ENCODE measurements around the gene CD247. TPM values are rescaled to one million over a fixed set of nuclear protein-coding genes. Genes with fewer than 3 reads are reported as not detected.

The CD247 gene
- total and polyA plus RNA-seq, 2 of the 13 experiments (the other 11 are each of a cell fraction or from before 2014, with no cell fraction given): 0.20 TPM; not detected in 1

DNA sequence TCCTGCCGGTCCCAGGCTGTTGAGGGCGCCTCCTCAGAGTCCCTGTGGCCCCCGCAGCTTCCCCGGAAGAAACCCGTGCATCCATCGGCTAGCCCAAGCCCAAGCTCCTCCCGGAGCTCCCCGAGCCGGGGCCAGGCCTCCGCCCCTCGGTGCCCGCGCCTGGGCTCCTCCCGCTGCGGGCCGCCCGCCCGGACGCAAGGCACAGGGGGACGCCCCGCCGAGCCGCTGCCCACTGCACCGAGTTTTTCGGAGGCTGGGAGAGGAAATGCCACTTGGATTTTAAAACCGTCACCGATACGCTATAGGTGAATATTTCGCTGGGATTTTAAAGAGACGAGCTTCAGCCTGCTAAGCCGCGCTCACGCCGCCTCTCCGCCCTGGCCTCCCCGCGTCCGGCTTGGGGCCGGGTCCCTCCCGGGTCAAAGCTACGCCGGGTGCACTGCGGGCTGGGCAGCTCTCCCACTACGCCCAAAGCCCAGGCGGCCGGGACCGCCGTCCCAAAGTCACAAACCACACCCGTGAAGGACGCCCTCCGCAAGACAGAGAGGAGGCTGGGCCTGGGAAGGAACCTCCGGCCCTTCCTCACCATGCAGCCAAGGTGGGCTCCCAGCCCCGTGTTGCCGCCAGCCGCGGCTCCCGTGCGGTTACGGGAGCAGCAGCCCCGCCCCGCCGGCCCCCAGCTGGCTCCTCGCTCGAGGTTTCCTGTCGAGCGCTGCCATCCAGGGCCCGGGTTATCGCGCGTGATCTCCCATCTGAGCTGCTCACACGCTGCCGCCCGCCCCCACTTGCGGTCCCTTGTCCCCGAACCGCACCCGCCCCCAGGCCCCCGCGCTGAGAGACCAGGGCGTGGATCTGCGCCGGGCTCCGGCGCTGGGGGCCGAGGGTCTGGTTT lies 63.2 kb downstream of the CD247 start (continued):
- TF ChIP-seq, protein P1, sequence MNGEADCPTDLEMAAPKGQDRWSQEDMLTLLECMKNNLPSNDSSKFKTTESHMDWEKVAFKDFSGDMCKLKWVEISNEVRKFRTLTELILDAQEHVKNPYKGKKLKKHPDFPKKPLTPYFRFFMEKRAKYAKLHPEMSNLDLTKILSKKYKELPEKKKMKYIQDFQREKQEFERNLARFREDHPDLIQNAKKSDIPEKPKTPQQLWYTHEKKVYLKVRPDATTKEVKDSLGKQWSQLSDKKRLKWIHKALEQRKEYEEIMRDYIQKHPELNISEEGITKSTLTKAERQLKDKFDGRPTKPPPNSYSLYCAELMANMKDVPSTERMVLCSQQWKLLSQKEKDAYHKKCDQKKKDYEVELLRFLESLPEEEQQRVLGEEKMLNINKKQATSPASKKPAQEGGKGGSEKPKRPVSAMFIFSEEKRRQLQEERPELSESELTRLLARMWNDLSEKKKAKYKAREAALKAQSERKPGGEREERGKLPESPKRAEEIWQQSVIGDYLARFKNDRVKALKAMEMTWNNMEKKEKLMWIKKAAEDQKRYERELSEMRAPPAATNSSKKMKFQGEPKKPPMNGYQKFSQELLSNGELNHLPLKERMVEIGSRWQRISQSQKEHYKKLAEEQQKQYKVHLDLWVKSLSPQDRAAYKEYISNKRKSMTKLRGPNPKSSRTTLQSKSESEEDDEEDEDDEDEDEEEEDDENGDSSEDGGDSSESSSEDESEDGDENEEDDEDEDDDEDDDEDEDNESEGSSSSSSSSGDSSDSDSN (CRISPR knock-in tag; IDR thresholded peaks at IDR 0.05): peak; percentile 76
- TF ChIP-seq ZFX (CRISPR knock-in tag; IDR thresholded peaks at IDR 0.05; ENCODE audit: low read depth) (peak; percentile 46), HNRNPLL (IDR thresholded peaks at IDR 0.05; ENCODE audit: low read depth, low read length, poor library complexity, severe bottlenecking) (peak; percentile 76), ZNF460 (CRISPR knock-in tag; IDR thresholded peaks at IDR 0.05; ENCODE audit: borderline replicate concordance) (no peak), SAFB2 (CRISPR knock-in tag; IDR thresholded peaks at IDR 0.05; ENCODE audit: borderline replicate concordance, low read depth) (no peak), GABPA (IDR thresholded peaks at IDR 0.05; ENCODE audit: low read depth, low read length) (no peak), GABPA (CRISPR knock-in tag; IDR thresholded peaks at IDR 0.05; ENCODE audit: low read depth) (no peak), MYC (CRISPR knock-in tag; IDR thresholded peaks at IDR 0.05; ENCODE audit: borderline replicate concordance) (0 out of 2 replicates have a peak, but pooled peaks have one; percentile 13), ZNF773 (CRISPR knock-in tag; IDR thresholded peaks at IDR 0.05; ENCODE audit: borderline replicate concordance) (no peak), ZNF883 (CRISPR knock-in tag; IDR thresholded peaks at IDR 0.05; ENCODE audit: not compliant biosample characterization) (no peak), SALL2 (CRISPR knock-in tag; IDR thresholded peaks at IDR 0.05) (0 out of 2 replicates have a peak, but pooled peaks have one; percentile 18)
- TF ChIP-seq, protein P2, sequence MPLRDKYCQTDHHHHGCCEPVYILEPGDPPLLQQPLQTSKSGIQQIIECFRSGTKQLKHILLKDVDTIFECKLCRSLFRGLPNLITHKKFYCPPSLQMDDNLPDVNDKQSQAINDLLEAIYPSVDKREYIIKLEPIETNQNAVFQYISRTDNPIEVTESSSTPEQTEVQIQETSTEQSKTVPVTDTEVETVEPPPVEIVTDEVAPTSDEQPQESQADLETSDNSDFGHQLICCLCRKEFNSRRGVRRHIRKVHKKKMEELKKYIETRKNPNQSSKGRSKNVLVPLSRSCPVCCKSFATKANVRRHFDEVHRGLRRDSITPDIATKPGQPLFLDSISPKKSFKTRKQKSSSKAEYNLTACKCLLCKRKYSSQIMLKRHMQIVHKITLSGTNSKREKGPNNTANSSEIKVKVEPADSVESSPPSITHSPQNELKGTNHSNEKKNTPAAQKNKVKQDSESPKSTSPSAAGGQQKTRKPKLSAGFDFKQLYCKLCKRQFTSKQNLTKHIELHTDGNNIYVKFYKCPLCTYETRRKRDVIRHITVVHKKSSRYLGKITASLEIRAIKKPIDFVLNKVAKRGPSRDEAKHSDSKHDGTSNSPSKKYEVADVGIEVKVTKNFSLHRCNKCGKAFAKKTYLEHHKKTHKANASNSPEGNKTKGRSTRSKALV (CRISPR knock-in tag; IDR thresholded peaks at IDR 0.05): peak; percentile 55; the same call in 1 of the 2 replicates
- TF ChIP-seq, protein P3, sequence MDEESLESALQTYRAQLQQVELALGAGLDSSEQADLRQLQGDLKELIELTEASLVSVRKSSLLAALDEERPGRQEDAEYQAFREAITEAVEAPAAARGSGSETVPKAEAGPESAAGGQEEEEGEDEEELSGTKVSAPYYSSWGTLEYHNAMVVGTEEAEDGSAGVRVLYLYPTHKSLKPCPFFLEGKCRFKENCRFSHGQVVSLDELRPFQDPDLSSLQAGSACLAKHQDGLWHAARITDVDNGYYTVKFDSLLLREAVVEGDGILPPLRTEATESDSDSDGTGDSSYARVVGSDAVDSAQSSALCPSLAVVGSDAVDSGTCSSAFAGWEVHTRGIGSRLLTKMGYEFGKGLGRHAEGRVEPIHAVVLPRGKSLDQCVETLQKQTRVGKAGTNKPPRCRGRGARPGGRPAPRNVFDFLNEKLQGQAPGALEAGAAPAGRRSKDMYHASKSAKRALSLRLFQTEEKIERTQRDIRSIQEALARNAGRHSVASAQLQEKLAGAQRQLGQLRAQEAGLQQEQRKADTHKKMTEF (CRISPR knock-in tag; IDR thresholded peaks at IDR 0.05): no peak
- TF ChIP-seq, protein P4, sequence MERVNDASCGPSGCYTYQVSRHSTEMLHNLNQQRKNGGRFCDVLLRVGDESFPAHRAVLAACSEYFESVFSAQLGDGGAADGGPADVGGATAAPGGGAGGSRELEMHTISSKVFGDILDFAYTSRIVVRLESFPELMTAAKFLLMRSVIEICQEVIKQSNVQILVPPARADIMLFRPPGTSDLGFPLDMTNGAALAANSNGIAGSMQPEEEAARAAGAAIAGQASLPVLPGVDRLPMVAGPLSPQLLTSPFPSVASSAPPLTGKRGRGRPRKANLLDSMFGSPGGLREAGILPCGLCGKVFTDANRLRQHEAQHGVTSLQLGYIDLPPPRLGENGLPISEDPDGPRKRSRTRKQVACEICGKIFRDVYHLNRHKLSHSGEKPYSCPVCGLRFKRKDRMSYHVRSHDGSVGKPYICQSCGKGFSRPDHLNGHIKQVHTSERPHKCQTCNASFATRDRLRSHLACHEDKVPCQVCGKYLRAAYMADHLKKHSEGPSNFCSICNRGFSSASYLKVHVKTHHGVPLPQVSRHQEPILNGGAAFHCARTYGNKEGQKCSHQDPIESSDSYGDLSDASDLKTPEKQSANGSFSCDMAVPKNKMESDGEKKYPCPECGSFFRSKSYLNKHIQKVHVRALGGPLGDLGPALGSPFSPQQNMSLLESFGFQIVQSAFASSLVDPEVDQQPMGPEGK (CRISPR knock-in tag; IDR thresholded peaks at IDR 0.05): peak; percentile 50; the same call in 1 of the 2 replicates
- TF ChIP-seq, protein P5, sequence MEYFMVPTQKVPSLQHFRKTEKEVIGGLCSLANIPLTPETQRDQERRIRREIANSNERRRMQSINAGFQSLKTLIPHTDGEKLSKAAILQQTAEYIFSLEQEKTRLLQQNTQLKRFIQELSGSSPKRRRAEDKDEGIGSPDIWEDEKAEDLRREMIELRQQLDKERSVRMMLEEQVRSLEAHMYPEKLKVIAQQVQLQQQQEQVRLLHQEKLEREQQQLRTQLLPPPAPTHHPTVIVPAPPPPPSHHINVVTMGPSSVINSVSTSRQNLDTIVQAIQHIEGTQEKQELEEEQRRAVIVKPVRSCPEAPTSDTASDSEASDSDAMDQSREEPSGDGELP (IDR thresholded peaks at IDR 0.05; ENCODE audit: borderline replicate concordance, low read depth): 0 out of 2 replicates have a peak, but pooled peaks have one; percentile 36
